DND-41 (cell line): ENCODE measurements around the gene MPP2.

Source experiments
- ATAC-seq: fragments of 200-7000 bp; cut with Tn5 transposase; 3 replicates; pipeline ENCODE4 v1.9.1; 2021; ENCODE audit warnings: low read depth; ENCODE audit not compliant: insufficient read depth
- DNase-seq: peaks from one replicate; pipeline ENCODE4 v3.0.0-alpha.2; 2020
- H2AFZ ChIP-seq: 2 replicates; pipeline ENCODE4 v1.6.0; 2012; ENCODE audit warnings: low read depth, low read length
- H3K27ac ChIP-seq: 2 replicates; pipeline ENCODE4 v1.5.1; 2012; ENCODE audit warnings: low read length, inconsistent platforms
- H3K27me3 ChIP-seq: fragments of 200-600 bp; sonication (generic); 2 replicates; pipeline ENCODE4 v1.6.0; 2012; ENCODE audit warnings: low read length, mild to moderate bottlenecking, inconsistent platforms; ENCODE audit not compliant: insufficient read depth, poor library complexity
- H3K36me3 ChIP-seq: 2 replicates; pipeline ENCODE4 v1.5.1; 2012; ENCODE audit warnings: low read length, inconsistent platforms; ENCODE audit not compliant: insufficient read depth
- H3K4me1 ChIP-seq: 2 replicates; pipeline ENCODE4 v1.5.1; 2012; ENCODE audit warnings: mild to moderate bottlenecking, low read length; ENCODE audit not compliant: insufficient read depth
- H3K4me2 ChIP-seq: 2 replicates; pipeline ENCODE4 v1.6.0; 2012; ENCODE audit warnings: mild to moderate bottlenecking, moderate library complexity, low read length, inconsistent platforms; ENCODE audit not compliant: insufficient read depth
- H3K4me3 ChIP-seq, 2 experiments: fragments of 200-600 bp in 1 of 2; shearing (Covaris generic) in 1 of 2; 2 replicates each; pipeline ENCODE4 v1.5.1; 2012 to 2016; ENCODE audit warnings: inconsistent platforms in 2 of 2, low read length in 2 of 2, mild to moderate bottlenecking in 2 of 2, low read depth in 1 of 2, moderate library complexity in 1 of 2
- H3K79me2 ChIP-seq: 2 replicates; pipeline ENCODE4 v1.6.0; 2012; ENCODE audit warnings: low read length, inconsistent platforms; ENCODE audit not compliant: insufficient read depth
- H3K9ac ChIP-seq: 2 replicates; pipeline ENCODE4 v1.6.0; 2012; ENCODE audit warnings: low read depth, mild to moderate bottlenecking, inconsistent platforms, low read length, moderate library complexity
- H3K9me3 ChIP-seq: 2 replicates; pipeline ENCODE4 v1.5.1; 2012; ENCODE audit warnings: low read length, moderate library complexity, mild to moderate bottlenecking, inconsistent platforms; ENCODE audit not compliant: insufficient read depth, severe bottlenecking
- H4K20me1 ChIP-seq: 2 replicates; pipeline ENCODE4 v1.6.0; 2012; ENCODE audit warnings: low read length; ENCODE audit not compliant: insufficient read depth
- CTCF ChIP-seq: IDR thresholded peaks from 2 replicates; pipeline ENCODE4 v1.5.1; 2012; ENCODE audit warnings: borderline replicate concordance, low read length, moderate library complexity, mild to moderate bottlenecking; ENCODE audit not compliant: poor library complexity, severe bottlenecking; ENCODE audit errors: extremely low read depth
- EZH2 ChIP-seq: IDR thresholded peaks from 3 replicates; pipeline ENCODE4 v1.6.1; 2012; ENCODE audit warnings: borderline replicate concordance, low read depth, mild to moderate bottlenecking, moderate library complexity, low read length, inconsistent platforms; ENCODE audit not compliant: severe bottlenecking

The MPP2 gene

GRCh38 chr17:43924558-43924957 is 17.2 kb upstream of the MPP2 start:
- H3K4me2 ChIP-seq = no peak overlapping the region
- no peaks in the 10 kb centered on the region for H3K4me1 ChIP-seq
- no peak overlapping the region for H3K27ac ChIP-seq
- peaks cover 32% of the 10 kb centered on the region for H3K27me3 ChIP-seq
- H2AFZ ChIP-seq = no peak overlapping the region
- H3K79me2 ChIP-seq = no peaks in the 10 kb centered on the region
- TF ChIP-seq EZH2 (no peak), CTCF (no peak)
- ATAC-seq (no peak), DNase-seq (no peak)
- H4K20me1 ChIP-seq = no peaks in the 10 kb centered on the region
- no peak overlapping the region for H3K4me3 ChIP-seq
- H3K36me3 ChIP-seq = no peaks in the 10 kb centered on the region
- H3K9me3 ChIP-seq = no peaks in the 10 kb centered on the region
- H3K9ac ChIP-seq = no peak overlapping the region

DNA sequence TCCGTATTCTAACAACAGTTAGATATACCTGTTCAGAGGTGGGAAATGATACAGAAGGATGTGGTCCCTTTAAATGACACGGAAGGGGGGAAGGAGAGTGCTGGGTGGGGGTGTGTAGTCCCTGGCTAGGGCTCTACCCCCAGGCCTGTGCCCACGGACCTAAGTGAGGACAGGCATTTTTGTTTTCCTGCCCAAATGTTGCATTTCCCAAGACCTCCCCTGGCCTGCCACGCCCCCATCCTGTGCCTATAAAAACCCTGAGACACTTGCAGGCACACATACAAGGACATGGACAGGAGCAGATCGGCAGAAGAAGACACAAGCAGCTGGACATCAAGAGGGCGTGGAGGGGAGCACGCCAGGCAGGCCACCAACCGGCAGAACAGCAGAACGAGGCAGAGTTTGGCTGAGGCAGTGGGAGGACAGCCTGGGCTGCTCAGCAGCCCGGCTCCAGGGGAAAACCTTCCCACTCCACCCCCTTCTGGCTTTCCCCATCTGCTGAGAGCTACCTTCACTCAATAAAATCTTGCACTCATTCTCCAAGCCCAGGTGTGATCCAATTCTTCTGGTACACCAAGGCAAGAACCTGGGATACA is 13.3 kb upstream of the MPP2 start:
- Histone ChIP-seq H3K9ac (no peak overlapping the region), H3K27ac (no peak overlapping the region), H4K20me1 (no peaks in the 10 kb centered on the region), H3K79me2 (no peaks in the 10 kb centered on the region), H3K9me3 (no peaks in the 10 kb centered on the region), H2AFZ (no peak overlapping the region), H3K4me1 (no peaks in the 10 kb centered on the region), H3K4me3 (no peak overlapping the region), H3K36me3 (no peaks in the 10 kb centered on the region), H3K4me2 (no peak overlapping the region), H3K27me3 (peaks cover 26% of the 10 kb centered on the region)
- ATAC-seq (no peak), DNase-seq (no peak)
- TF ChIP-seq CTCF = no peak
- TF ChIP-seq EZH2 = no peak

DNA sequence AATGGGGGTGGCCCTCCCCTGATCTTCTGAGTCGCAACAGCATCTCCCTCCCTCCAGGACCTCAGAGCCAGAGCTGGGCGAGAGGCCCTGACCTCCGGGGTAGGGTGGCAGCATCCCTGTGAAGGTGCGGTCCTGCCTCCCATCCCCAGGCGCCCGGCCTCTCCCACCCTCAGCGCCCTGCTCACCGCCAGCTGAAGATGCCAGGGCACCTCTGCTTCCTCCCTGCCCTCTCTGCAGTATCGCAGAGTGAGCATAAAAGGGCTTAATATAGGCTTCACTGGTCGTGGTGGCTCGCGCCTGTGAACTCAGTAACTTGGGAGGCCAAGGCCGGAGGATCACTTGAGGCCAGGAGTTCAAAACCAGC is 10.7 kb upstream of the MPP2 start:
- DNase-seq (no peak), ATAC-seq (no peak)
- H3K4me2 ChIP-seq = no peak overlapping the region
- H3K27ac ChIP-seq = no peak overlapping the region
- H3K79me2 ChIP-seq = no peaks in the 10 kb centered on the region
- H3K4me3 ChIP-seq = no peak overlapping the region
- no peaks in the 10 kb centered on the region for H3K4me1 ChIP-seq
- H2AFZ ChIP-seq = no peak overlapping the region
- H3K36me3 ChIP-seq = no peaks in the 10 kb centered on the region
- no peaks in the 10 kb centered on the region for H4K20me1 ChIP-seq
- peaks cover 25% of the 10 kb centered on the region for H3K27me3 ChIP-seq
- TF ChIP-seq EZH2 (no peak), CTCF (no peak)
- no peak overlapping the region for H3K9ac ChIP-seq
- H3K9me3 ChIP-seq = no peaks in the 10 kb centered on the region
